HEK293 (cell line): Measurements from ENCODE around the gene ACTR1A.

Experiments used
- CTCF ChIA-PET: fragments of 350-600 bp; formaldehyde crosslinking; extraction: SDS; loops from one replicate; lab custom pipeline; 2021; ENCODE audit warnings: antibody characterized with exemption; lab: Yijun Ruan, JAX
- POLR2A ChIA-PET: fragments of 300-600 bp; formaldehyde crosslinking; extraction: SDS; loops from one replicate; lab custom pipeline; 2020; ENCODE audit warnings: antibody characterized with exemption, inconsistent platforms; lab: Yijun Ruan, JAX
- H3K27ac ChIP-seq: fragments of 200-500 bp; sonication (Bioruptor generic); 2 replicates; pipeline ENCODE4 v1.5.1; 2014; ENCODE audit warnings: low read depth, low read length, control low read depth, inconsistent platforms; ENCODE audit errors: extremely low read depth
- H3K36me3 ChIP-seq, 2 experiments: fragments of 200-500 bp in 1 of 2; sonication (Bioruptor generic) in 1 of 2; 1 replicate in 1 of 2; 2 replicates in 1 of 2; pipeline ENCODE4 v1.5.1; 2014 to 2017; ENCODE audit warnings: inconsistent platforms in 2 of 2, low read length in 2 of 2; ENCODE audit not compliant: control insufficient read depth in 2 of 2, insufficient read depth in 1 of 2
- H3K4me1 ChIP-seq: fragments of 200-500 bp; sonication (Bioruptor generic); 2 replicates; pipeline ENCODE4 v1.5.1; 2014; ENCODE audit warnings: mild to moderate bottlenecking, low read length, inconsistent platforms; ENCODE audit not compliant: control insufficient read depth, insufficient read depth
- H3K4me3 ChIP-seq: 2 replicates; pipeline ENCODE4 v1.5.1; 2011; ENCODE audit warnings: low read depth, mild to moderate bottlenecking, control low read depth, low read length, moderate library complexity
- H3K9me3 ChIP-seq: fragments of 200-500 bp; sonication (Bioruptor generic); 2 replicates; pipeline ENCODE4 v1.5.1; 2014; ENCODE audit warnings: low read depth, low read length, inconsistent platforms; ENCODE audit not compliant: control insufficient read depth, insufficient read depth
- KLF8 ChIP-seq: fragments of 450-650 bp; formaldehyde crosslinking; IDR thresholded peaks from 2 replicates; pipeline ENCODE4 v1.5.1; 2016; ENCODE audit warnings: missing biosample characterization, missing genetic modification characterization
- MYNN ChIP-seq: fragments of 450-650 bp; formaldehyde crosslinking; IDR thresholded peaks from 2 replicates; pipeline ENCODE4 v1.5.1; 2016; ENCODE audit warnings: missing biosample characterization, missing genetic modification characterization, borderline replicate concordance
- OVOL3 ChIP-seq: fragments of 450-650 bp; formaldehyde crosslinking; IDR thresholded peaks from 2 replicates; pipeline ENCODE4 v1.5.1; 2016; ENCODE audit warnings: missing biosample characterization, missing genetic modification characterization
- PRDM4 ChIP-seq: fragments of 450-650 bp; formaldehyde crosslinking; IDR thresholded peaks from 2 replicates; pipeline ENCODE4 v1.5.1; 2017; ENCODE audit warnings: missing biosample characterization, missing genetic modification characterization
- SALL2 ChIP-seq: fragments of 450-650 bp; formaldehyde crosslinking; IDR thresholded peaks from 2 replicates; pipeline ENCODE4 v1.5.0; 2017; ENCODE audit warnings: missing biosample characterization, mild to moderate bottlenecking, missing genetic modification characterization, borderline replicate concordance
- TRIM28 ChIP-seq: IDR thresholded peaks from 2 replicates; pipeline ENCODE4 v1.6.1; 2011; ENCODE audit warnings: low read length, control low read depth, borderline replicate concordance
- YY2 ChIP-seq: fragments of 450-650 bp; formaldehyde crosslinking; IDR thresholded peaks from 2 replicates; pipeline ENCODE4 v1.5.1; 2016; ENCODE audit warnings: missing biosample characterization, missing genetic modification characterization
- ZBTB20 ChIP-seq: fragments of 450-650 bp; formaldehyde crosslinking; IDR thresholded peaks from 2 replicates; pipeline ENCODE4 v1.5.1; 2016; ENCODE audit warnings: missing biosample characterization, missing genetic modification characterization
- ZBTB26 ChIP-seq: fragments of 450-650 bp; formaldehyde crosslinking; optimal IDR thresholded peaks from 2 replicates; pipeline ENCODE3; 2016; ENCODE audit warnings: missing biosample characterization, mild to moderate bottlenecking, missing genetic modification characterization
- ZNF140 ChIP-seq: fragments of 450-650 bp; formaldehyde crosslinking; IDR thresholded peaks from 2 replicates; pipeline ENCODE4 v1.5.1; 2016; ENCODE audit warnings: missing biosample characterization, missing genetic modification characterization
- ZNF157 ChIP-seq: fragments of 450-650 bp; formaldehyde crosslinking; IDR thresholded peaks from 2 replicates; pipeline ENCODE4 v1.5.1; 2016; ENCODE audit warnings: missing biosample characterization, missing genetic modification characterization
- ZNF16 ChIP-seq: fragments of 450-650 bp; formaldehyde crosslinking; IDR thresholded peaks from 2 replicates; pipeline ENCODE4 v1.5.1; 2016; ENCODE audit warnings: low read depth, missing biosample characterization, missing genetic modification characterization
- ZNF362 ChIP-seq: fragments of 450-650 bp; formaldehyde crosslinking; IDR thresholded peaks from 2 replicates; pipeline ENCODE4 v1.5.1; 2016; ENCODE audit warnings: missing biosample characterization, missing genetic modification characterization
- ZNF391 ChIP-seq: fragments of 450-650 bp; formaldehyde crosslinking; IDR thresholded peaks from 2 replicates; pipeline ENCODE4 v1.5.1; 2016; ENCODE audit warnings: low read depth, missing biosample characterization, missing genetic modification characterization, borderline replicate concordance
- ZNF530 ChIP-seq: fragments of 450-650 bp; formaldehyde crosslinking; IDR thresholded peaks from 2 replicates; pipeline ENCODE4 v1.5.1; 2016; ENCODE audit warnings: low read depth, missing biosample characterization, missing genetic modification characterization
- ZNF560 ChIP-seq: fragments of 450-650 bp; formaldehyde crosslinking; IDR thresholded peaks from 2 replicates; pipeline ENCODE4 v1.5.1; 2017; ENCODE audit warnings: missing biosample characterization, missing genetic modification characterization, borderline replicate concordance
- ZNF571 ChIP-seq: fragments of 450-650 bp; formaldehyde crosslinking; IDR thresholded peaks from 2 replicates; pipeline ENCODE4 v1.5.0; 2017; ENCODE audit warnings: missing biosample characterization, missing genetic modification characterization
- ZNF600 ChIP-seq: fragments of 450-650 bp; formaldehyde crosslinking; IDR thresholded peaks from 2 replicates; pipeline ENCODE4 v1.5.1; 2016; ENCODE audit warnings: missing biosample characterization, missing genetic modification characterization
- ZSCAN30 ChIP-seq: fragments of 450-650 bp; IDR thresholded peaks from 2 replicates; pipeline ENCODE4 v1.5.1; 2018; ENCODE audit warnings: missing biosample characterization, mild to moderate bottlenecking, missing genetic modification characterization, moderate library complexity
- TF ChIP-seq, protein P1 (sequence below): fragments of 450-650 bp; formaldehyde crosslinking; IDR thresholded peaks from 2 replicates; pipeline ENCODE4; 2016; ENCODE audit warnings: missing biosample characterization, missing genetic modification characterization
- TF ChIP-seq, protein P2 (sequence below): IDR thresholded peaks from 2 replicates; pipeline ENCODE4 v1.6.1; 2011; ENCODE audit warnings: mild to moderate bottlenecking, low read depth, low read length, borderline replicate concordance
- TF ChIP-seq, protein P3 (sequence below): fragments of 450-650 bp; formaldehyde crosslinking; IDR thresholded peaks from 2 replicates; pipeline ENCODE4 v1.5.1; 2016; ENCODE audit warnings: missing biosample characterization, missing genetic modification characterization

Gene ACTR1A

GRCh38 chr10:102475451-102476040, 27.0 kb downstream of the ACTR1A start:
- ChIA-PET POLR2A (no interaction called here), CTCF (interaction anchor here (0.6 kb wide), 2 partner anchors 53 to 635 kb away, joined by 3 read pairs; no protein-coding TSS in a partner anchor)
- H3K4me3 ChIP-seq: no peak overlapping the region
- no peak overlapping the region for H3K27ac ChIP-seq
- H3K9me3 ChIP-seq: no peaks in the 10 kb centered on the region
- TF ChIP-seq ZNF600 (0 out of 2 replicates have a peak, but pooled peaks have one; percentile 22), ZNF560 (tag by site-specific recombination) (no peak), ZNF16 (tag by site-specific recombination) (no peak), ZNF362 (peak; percentile 74; the same call in 1 of the 2 replicates)
- peaks cover 6 to 32% of the 10 kb centered on the region in 2 experiments for H3K36me3 ChIP-seq
- no peaks in the 10 kb centered on the region for H3K4me1 ChIP-seq

- H3K9me3 ChIP-seq: no peaks in the 10 kb centered on the region
- peaks cover 6 to 27% of the 10 kb centered on the region in 2 experiments for H3K36me3 ChIP-seq
- TF ChIP-seq PRDM4 (tag by site-specific recombination) (no peak), ZBTB20 (tag by site-specific recombination) (no peak), KLF8 (tag by site-specific recombination) (no peak), ZSCAN30 (tag by site-specific recombination) (no peak), YY2 (tag by site-specific recombination) (no peak), ZNF157 (tag by site-specific recombination) (no peak), OVOL3 (no peak), MYNN (tag by site-specific recombination) (no peak), TRIM28 (no peak), ZNF140 (tag by site-specific recombination) (no peak), ZNF571 (tag by site-specific recombination) (no peak), ZNF530 (tag by site-specific recombination) (no peak), SALL2 (tag by site-specific recombination) (no peak), ZNF391 (tag by site-specific recombination) (no peak), ZBTB26 (tag by site-specific recombination) (no peak)
- TF ChIP-seq, protein P1, sequence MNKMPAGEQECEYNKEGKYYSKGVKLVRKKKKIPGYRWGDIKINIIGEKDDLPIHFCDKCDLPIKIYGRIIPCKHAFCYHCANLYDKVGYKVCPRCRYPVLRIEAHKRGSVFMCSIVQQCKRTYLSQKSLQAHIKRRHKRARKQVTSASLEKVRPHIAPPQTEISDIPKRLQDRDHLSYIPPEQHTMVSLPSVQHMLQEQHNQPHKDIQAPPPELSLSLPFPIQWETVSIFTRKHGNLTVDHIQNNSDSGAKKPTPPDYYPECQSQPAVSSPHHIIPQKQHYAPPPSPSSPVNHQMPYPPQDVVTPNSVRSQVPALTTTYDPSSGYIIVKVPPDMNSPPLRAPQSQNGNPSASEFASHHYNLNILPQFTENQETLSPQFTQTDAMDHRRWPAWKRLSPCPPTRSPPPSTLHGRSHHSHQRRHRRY (tag by site-specific recombination): no peak
- TF ChIP-seq, protein P2, sequence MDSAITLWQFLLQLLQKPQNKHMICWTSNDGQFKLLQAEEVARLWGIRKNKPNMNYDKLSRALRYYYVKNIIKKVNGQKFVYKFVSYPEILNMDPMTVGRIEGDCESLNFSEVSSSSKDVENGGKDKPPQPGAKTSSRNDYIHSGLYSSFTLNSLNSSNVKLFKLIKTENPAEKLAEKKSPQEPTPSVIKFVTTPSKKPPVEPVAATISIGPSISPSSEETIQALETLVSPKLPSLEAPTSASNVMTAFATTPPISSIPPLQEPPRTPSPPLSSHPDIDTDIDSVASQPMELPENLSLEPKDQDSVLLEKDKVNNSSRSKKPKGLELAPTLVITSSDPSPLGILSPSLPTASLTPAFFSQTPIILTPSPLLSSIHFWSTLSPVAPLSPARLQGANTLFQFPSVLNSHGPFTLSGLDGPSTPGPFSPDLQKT: no peak
- TF ChIP-seq, protein P3, sequence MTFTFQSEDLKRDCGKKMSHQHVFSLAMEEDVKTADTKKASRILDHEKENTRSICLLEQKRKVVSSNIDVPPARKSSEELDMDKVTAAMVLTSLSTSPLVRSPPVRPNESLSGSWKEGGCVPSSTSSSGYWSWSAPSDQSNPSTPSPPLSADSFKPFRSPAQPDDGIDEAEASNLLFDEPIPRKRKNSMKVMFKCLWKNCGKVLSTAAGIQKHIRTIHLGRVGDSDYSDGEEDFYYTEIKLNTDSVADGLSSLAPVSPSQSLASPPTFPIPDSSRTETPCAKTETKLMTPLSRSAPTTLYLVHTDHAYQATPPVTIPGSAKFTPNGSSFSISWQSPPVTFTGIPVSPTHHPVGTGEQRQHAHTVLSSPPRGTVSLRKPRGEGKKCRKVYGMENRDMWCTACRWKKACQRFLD (tag by site-specific recombination): no peak
- TF ChIP-seq, all 188 proteins: peak for 0
- H3K27ac ChIP-seq: no peak overlapping the region
- no peak overlapping the region for H3K4me3 ChIP-seq
- ChIA-PET POLR2A (interaction anchor here (1.0 to 1.4 kb wide), 3 partner anchors 12 to 244 kb away, joined by 4 to 5 read pairs (median 4); no protein-coding TSS in a partner anchor), CTCF (interaction anchor here (0.6 to 1.5 kb wide), 6 partner anchors 51 to 244 kb away, joined by 3 to 4 read pairs (median 3); partner anchors contain the start of gene FBXL15)
- no peaks in the 10 kb centered on the region for H3K4me1 ChIP-seq
Observed at GRCh38 chr10:102473445-102474331, 28.8 kb downstream of the ACTR1A start.
